ENCODE measurements around the gene KDM7A. TPM values are rescaled to one million over a fixed set of nuclear protein-coding genes. Genes with fewer than 3 reads are reported as not detected.

KDM7A gene
- total RNA-seq, 2 experiments from 2014 or later: 24.3 to 25.9 TPM

- Mint-ChIP-seq H3K9me3 (peaks cover 15% of the 10 kb centered on the region), H3K36me3 (ENCODE audit: low read depth) (peaks cover 14% of the 10 kb centered on the region), H3K4me1 (peaks cover 26% of the 10 kb centered on the region), H3K27me3 (no peaks in the 10 kb centered on the region), H3K27ac (no peak overlapping the region), H3K4me3 (no peak overlapping the region)
- ChIA-PET POLR2A (interaction anchor here (0.7 to 1.4 kb wide), 5 partner anchors 15 to 107 kb away, joined by 3 to 5 read pairs (median 3); partner anchors contain the start of gene KDM7A), CTCF (interaction anchor here (1.0 kb wide), 1 partner anchor 17 kb away, joined by 3 read pairs; no protein-coding TSS in a partner anchor)
- no peak for DNase-seq
These were observed 20.6 kb upstream of the KDM7A start for GRCh38 chr7:140197218-140197890.

GRCh38 chr7:140196361-140197217, 19.8 kb upstream of the KDM7A start:
- Mint-ChIP-seq H3K36me3 (ENCODE audit: low read depth) (peaks cover 13% of the 10 kb centered on the region), H3K9me3 (peaks cover 13% of the 10 kb centered on the region), H3K27ac (peak overlapping the region; percentile 9), H3K4me3 (no peak overlapping the region), H3K27me3 (no peaks in the 10 kb centered on the region), H3K4me1 (peaks cover 27% of the 10 kb centered on the region)
- no peak for DNase-seq
- CTCF ChIA-PET: interaction anchor here (1.0 kb wide), 1 partner anchor 18 kb away, joined by 3 read pairs; no protein-coding TSS in a partner anchor
- POLR2A ChIA-PET: interaction anchor here (0.7 to 1.3 kb wide), 4 partner anchors 14 to 107 kb away, joined by 3 read pairs; no protein-coding TSS in a partner anchor

GRCh38 chr7:140195859-140196258, 19.1 kb upstream of the KDM7A start:
- Mint-ChIP-seq H3K9me3 (peaks cover 11% of the 10 kb centered on the region), H3K27ac (peak overlapping the region; percentile 9), H3K4me3 (no peak overlapping the region), H3K4me1 (peaks cover 27% of the 10 kb centered on the region), H3K27me3 (no peaks in the 10 kb centered on the region), H3K36me3 (ENCODE audit: low read depth) (peaks cover 11% of the 10 kb centered on the region)
- ChIA-PET POLR2A (interaction anchor here (1.3 kb wide), 1 partner anchor 34 kb away, joined by 3 read pairs; no protein-coding TSS in a partner anchor), CTCF (no interaction called here)
- no peak for DNase-seq

- peaks cover 5% of the 10 kb centered on the region for H3K27me3 Mint-ChIP-seq
- POLR2A ChIA-PET: interaction anchor here (0.7 to 3.5 kb wide), 5 partner anchors 9 to 135 kb away, joined by 3 to 21 read pairs (median 5); partner anchors contain the start of gene KDM7A
- H3K4me1 Mint-ChIP-seq: peaks cover 29% of the 10 kb centered on the region
- peaks cover 11% of the 10 kb centered on the region for H3K36me3 Mint-ChIP-seq (ENCODE audit: low read depth)
- H3K4me3 Mint-ChIP-seq: no peak overlapping the region
- no peak overlapping the region for H3K27ac Mint-ChIP-seq
- CTCF ChIA-PET: interaction anchor here (0.7 to 1.2 kb wide), 2 partner anchors 9 to 13 kb away, joined by 3 to 5 read pairs; no protein-coding TSS in a partner anchor
- DNase-seq: no peak
- peaks cover 11% of the 10 kb centered on the region for H3K9me3 Mint-ChIP-seq
These were observed 15.8 kb upstream of the KDM7A start for GRCh38 chr7:140192620-140193019.

GRCh38 chr7:140192176-140192575, 15.4 kb upstream of the KDM7A start:
- no peak overlapping the region for H3K27ac Mint-ChIP-seq
- peaks cover 29% of the 10 kb centered on the region for H3K4me1 Mint-ChIP-seq
- ChIA-PET CTCF (interaction anchor here (0.7 kb wide), 1 partner anchor 14 kb away, joined by 3 read pairs; no protein-coding TSS in a partner anchor), POLR2A (interaction anchor here (1.1 to 3.5 kb wide), 3 partner anchors 10 to 134 kb away, joined by 3 to 21 read pairs (median 3); partner anchors contain the start of gene KDM7A)
- H3K27me3 Mint-ChIP-seq: peaks cover 5% of the 10 kb centered on the region
- H3K4me3 Mint-ChIP-seq: no peak overlapping the region
- no peak for DNase-seq
- peaks cover 11% of the 10 kb centered on the region for H3K9me3 Mint-ChIP-seq
- H3K36me3 Mint-ChIP-seq (ENCODE audit: low read depth): peaks cover 11% of the 10 kb centered on the region

GRCh38 chr7:140190588-140190987, 13.8 kb upstream of the KDM7A start:
- no peak overlapping the region for H3K4me3 Mint-ChIP-seq
- H3K36me3 Mint-ChIP-seq (ENCODE audit: low read depth): no peaks in the 10 kb centered on the region
- no peaks in the 10 kb centered on the region for H3K9me3 Mint-ChIP-seq
- H3K4me1 Mint-ChIP-seq: peaks cover 15% of the 10 kb centered on the region
- CTCF ChIA-PET: interaction anchor here (0.5 kb wide), 1 partner anchor 53 kb away, joined by 3 read pairs; no protein-coding TSS in a partner anchor
- no peak overlapping the region for H3K27ac Mint-ChIP-seq
- H3K27me3 Mint-ChIP-seq: peaks cover 8% of the 10 kb centered on the region
- POLR2A ChIA-PET: interaction anchor here (0.6 to 1.3 kb wide), 4 partner anchors 12 to 135 kb away, joined by 3 to 5 read pairs (median 4); no protein-coding TSS in a partner anchor
- DNase-seq: no peak

GRCh38 chr7:140189917-140190316, 13.1 kb upstream of the KDM7A start:
- Mint-ChIP-seq H3K9me3 (no peaks in the 10 kb centered on the region), H3K4me1 (peaks cover 13% of the 10 kb centered on the region), H3K27ac (no peak overlapping the region), H3K4me3 (no peak overlapping the region), H3K36me3 (ENCODE audit: low read depth) (no peaks in the 10 kb centered on the region), H3K27me3 (peaks cover 12% of the 10 kb centered on the region)
- ChIA-PET CTCF (interaction anchor here (0.5 kb wide), 1 partner anchor 54 kb away, joined by 3 read pairs; no protein-coding TSS in a partner anchor), POLR2A (interaction anchor here (0.6 to 1.3 kb wide), 4 partner anchors 11 to 136 kb away, joined by 3 to 5 read pairs (median 4); no protein-coding TSS in a partner anchor)
- DNase-seq: no peak

GRCh38 chr7:140182917-140183316, 6.1 kb upstream of the KDM7A start:
- Mint-ChIP-seq H3K9me3 (peaks cover 8% of the 10 kb centered on the region), H3K27me3 (peaks cover 49% of the 10 kb centered on the region), H3K4me1 (peaks cover 13% of the 10 kb centered on the region), H3K36me3 (ENCODE audit: low read depth) (peaks cover 12% of the 10 kb centered on the region), H3K4me3 (no peak overlapping the region), H3K27ac (no peak overlapping the region)
- DNase-seq: no peak
- CTCF ChIA-PET: no interaction called here
- POLR2A ChIA-PET: interaction anchor here (1.3 to 1.6 kb wide), 2 partner anchors 11 to 42 kb away, joined by 3 to 6 read pairs; no protein-coding TSS in a partner anchor

- Mint-ChIP-seq H3K4me1 (peaks cover 28% of the 10 kb centered on the region), H3K27ac (no peak overlapping the region), H3K4me3 (no peak overlapping the region), H3K9me3 (peaks cover 8% of the 10 kb centered on the region), H3K36me3 (ENCODE audit: low read depth) (peaks cover 25% of the 10 kb centered on the region), H3K27me3 (peaks cover 47% of the 10 kb centered on the region)
- DNase-seq: no peak
- CTCF ChIA-PET: interaction anchor here (1.0 kb wide), 1 partner anchor 53 kb away, joined by 3 read pairs; no protein-coding TSS in a partner anchor
- POLR2A ChIA-PET: interaction anchor here (4.4 to 4.8 kb wide), 2 partner anchors 31 to 49 kb away, joined by 170 to 178 read pairs; no protein-coding TSS in a partner anchor
These were observed 2.6 kb upstream of the KDM7A start for GRCh38 chr7:140179339-140179738.

GRCh38 chr7:140176122-140176701, 571 bp downstream of the KDM7A start:
- POLR2A ChIA-PET: interaction anchor here (0.9 to 4.8 kb wide), 20 partner anchors 10 to 302 kb away, joined by 3 to 178 read pairs (median 9); partner anchors contain the start of gene PARP12
- H3K27me3 Mint-ChIP-seq: peaks cover 21% of the 10 kb centered on the region

GRCh38 chr7:140175221-140176121, 1.3 kb downstream of the KDM7A start:
- Mint-ChIP-seq H3K9me3 (peaks cover 8% of the 10 kb centered on the region), H3K4me1 (peaks cover 51% of the 10 kb centered on the region), H3K27ac (peak overlapping the region; percentile 89), H3K36me3 (ENCODE audit: low read depth) (peaks cover 33% of the 10 kb centered on the region), H3K27me3 (peaks cover 14% of the 10 kb centered on the region), H3K4me3 (peak overlapping the region; percentile 84)
- DNase-seq: peak; percentile 96
- POLR2A ChIA-PET: interaction anchor here (0.7 to 4.8 kb wide), 15 partner anchors 9 to 303 kb away, joined by 3 to 178 read pairs (median 9); partner anchors contain the start of gene PARP12
- CTCF ChIA-PET: interaction anchor here (0.8 to 3.6 kb wide), 6 partner anchors 13 to 302 kb away, joined by 3 to 14 read pairs (median 3); no protein-coding TSS in a partner anchor

More at GRCh38 chr7:140176122-140176701, 571 bp downstream of the KDM7A start:
- CTCF ChIA-PET: interaction anchor here (0.8 to 3.6 kb wide), 5 partner anchors 77 to 301 kb away, joined by 3 to 14 read pairs (median 3); no protein-coding TSS in a partner anchor
- peaks cover 8% of the 10 kb centered on the region for H3K9me3 Mint-ChIP-seq
- H3K36me3 Mint-ChIP-seq (ENCODE audit: low read depth): peaks cover 33% of the 10 kb centered on the region
- peak overlapping the region; percentile 89 for H3K27ac Mint-ChIP-seq
- peaks cover 46% of the 10 kb centered on the region for H3K4me1 Mint-ChIP-seq
- no peak for DNase-seq
- H3K4me3 Mint-ChIP-seq: peak overlapping the region; percentile 94
